AG04450 (cell line): ENCODE measurements around the gene TMEM258. TPM values are rescaled to one million over a fixed set of nuclear protein-coding genes. Genes with fewer than 3 reads are reported as not detected.
A peak's percentile ranks its signal among the peaks of the same experiment; 100 is the strongest.

Experiments
- CTCF ChIA-PET: fragments of 300-600, 350-600 bp; formaldehyde crosslinking; extraction: SDS; loops from one replicate; lab custom pipeline; 2022; ENCODE audit warnings: antibody characterized with exemption, inconsistent platforms; lab: Charles Lee
- POLR2A ChIA-PET: fragments of 350-600 bp; formaldehyde crosslinking; extraction: SDS; loops from one replicate; lab custom pipeline; 2021; ENCODE audit warnings: antibody characterized with exemption, inconsistent platforms; lab: Yijun Ruan, JAX
- DNase-seq: peaks from one replicate; pipeline ENCODE4 v3.0.0-alpha.2; 2011; ENCODE audit warnings: low read depth, low spot score
- H3K27ac ChIP-seq: one replicate; pipeline ENCODE4 v1.5.1; 2012; ENCODE audit warnings: low read depth, low read length, control low read depth
- H3K27me3 ChIP-seq: one replicate; pipeline ENCODE4 v1.6.0; 2012; ENCODE audit warnings: low read length; ENCODE audit not compliant: control insufficient read depth, insufficient read depth
- H3K4me3 ChIP-seq: 2 replicates; pipeline ENCODE4 v1.5.1; 2011; ENCODE audit warnings: mild to moderate bottlenecking, low read depth, low read length, control low read depth
- H3K9me3 ChIP-seq: 2 replicates; pipeline ENCODE4 v1.5.1; 2012; ENCODE audit warnings: low read length; ENCODE audit not compliant: control insufficient read depth, insufficient read depth
- polyA plus RNA-seq: library from polyadenylated mRNA; depleted of rRNA; stranded (reverse); fragments of >200 nt; gene quantifications from 2 replicates; pipeline ENCODE4 v1.2.3, GENCODE V29; 2011
- TF ChIP-seq, protein P1 (sequence below): IDR thresholded peaks from 2 replicates; pipeline ENCODE4 v1.5.1; 2011; ENCODE audit warnings: low read depth, low read length, control low read depth, inconsistent platforms

The TMEM258 gene
- polyA plus RNA-seq, 1 experiment: 300 TPM

DNA sequence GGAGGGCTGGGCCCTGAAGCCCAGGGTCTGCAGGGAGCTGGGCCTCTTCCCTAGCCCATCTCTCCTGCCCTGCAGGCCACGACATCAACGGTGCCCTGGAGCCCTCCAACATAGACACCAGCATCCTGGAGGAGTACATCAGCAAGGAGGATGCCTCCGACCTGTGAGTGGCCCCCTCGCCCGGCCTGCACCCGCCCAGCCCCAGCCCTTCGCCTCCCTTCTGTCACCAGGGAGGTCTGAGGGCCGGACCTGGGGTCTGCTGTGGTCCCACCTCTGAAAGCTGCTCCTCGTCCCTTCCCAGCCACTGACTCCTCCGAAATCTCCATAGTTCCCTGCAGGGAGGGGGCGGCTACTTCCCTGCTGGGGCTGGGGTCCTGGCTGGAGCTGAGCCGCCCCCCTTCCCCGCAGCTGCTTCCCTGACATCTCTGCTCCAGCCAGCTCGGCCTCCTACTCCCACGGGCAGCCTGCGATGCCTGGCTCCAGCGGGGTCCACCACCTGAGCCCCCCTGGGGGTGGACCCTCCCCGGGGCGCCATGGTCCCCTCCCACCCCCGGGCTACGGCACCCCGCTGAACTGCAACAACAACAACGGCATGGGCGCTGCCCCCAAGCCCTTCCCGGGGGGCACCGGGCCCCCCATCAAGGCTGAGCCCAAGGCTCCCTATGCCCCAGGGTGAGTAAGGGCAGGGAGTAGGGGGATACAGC, 26.7 kb downstream of the TMEM258 start:
- CTCF ChIA-PET: interaction anchor here (1.0 to 1.4 kb wide), 2 partner anchors 16 to 23 kb away, joined by 3 to 5 read pairs; no protein-coding TSS in a partner anchor

DNA sequence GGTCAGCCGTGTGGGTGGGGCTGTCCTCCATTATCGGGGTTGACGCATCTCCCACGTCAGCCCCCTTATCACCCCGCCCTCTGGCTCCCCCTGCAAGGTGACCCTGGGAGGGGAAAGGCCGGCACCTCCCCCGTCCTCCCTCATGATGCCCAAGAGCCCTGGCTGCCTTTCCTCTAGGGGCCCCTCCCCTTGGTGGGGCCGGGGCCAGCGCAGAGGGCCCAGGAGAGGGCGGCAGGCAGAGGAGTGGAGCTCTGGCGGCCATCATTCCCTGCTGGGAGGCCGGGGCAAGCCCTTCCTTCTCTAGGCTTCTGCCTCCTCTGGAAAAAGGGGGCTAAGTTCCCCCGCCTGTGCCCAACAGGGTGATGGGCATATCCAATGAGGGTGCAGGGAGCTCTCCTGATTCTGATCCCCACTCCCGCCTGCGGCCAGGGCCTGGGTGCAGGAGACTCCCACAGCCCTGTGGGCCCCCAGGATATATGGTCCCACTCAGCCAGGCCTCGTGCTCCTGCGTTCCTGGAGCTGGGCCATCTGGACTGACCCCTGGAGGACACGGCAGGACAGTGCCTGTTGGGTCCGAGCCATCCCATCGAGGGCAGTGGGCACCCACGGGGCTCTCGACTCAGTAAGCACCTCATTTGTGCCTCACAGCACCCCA, 27.7 kb downstream of the TMEM258 start:
- no peak overlapping the region for H3K27ac ChIP-seq
- H3K27me3 ChIP-seq: no peaks in the 10 kb centered on the region
- ChIA-PET CTCF (interaction anchor here (1.0 to 1.5 kb wide), 4 partner anchors 11 to 31 kb away, joined by 3 to 5 read pairs (median 4); no protein-coding TSS in a partner anchor), POLR2A (no interaction called here)
- TF ChIP-seq, protein P1, sequence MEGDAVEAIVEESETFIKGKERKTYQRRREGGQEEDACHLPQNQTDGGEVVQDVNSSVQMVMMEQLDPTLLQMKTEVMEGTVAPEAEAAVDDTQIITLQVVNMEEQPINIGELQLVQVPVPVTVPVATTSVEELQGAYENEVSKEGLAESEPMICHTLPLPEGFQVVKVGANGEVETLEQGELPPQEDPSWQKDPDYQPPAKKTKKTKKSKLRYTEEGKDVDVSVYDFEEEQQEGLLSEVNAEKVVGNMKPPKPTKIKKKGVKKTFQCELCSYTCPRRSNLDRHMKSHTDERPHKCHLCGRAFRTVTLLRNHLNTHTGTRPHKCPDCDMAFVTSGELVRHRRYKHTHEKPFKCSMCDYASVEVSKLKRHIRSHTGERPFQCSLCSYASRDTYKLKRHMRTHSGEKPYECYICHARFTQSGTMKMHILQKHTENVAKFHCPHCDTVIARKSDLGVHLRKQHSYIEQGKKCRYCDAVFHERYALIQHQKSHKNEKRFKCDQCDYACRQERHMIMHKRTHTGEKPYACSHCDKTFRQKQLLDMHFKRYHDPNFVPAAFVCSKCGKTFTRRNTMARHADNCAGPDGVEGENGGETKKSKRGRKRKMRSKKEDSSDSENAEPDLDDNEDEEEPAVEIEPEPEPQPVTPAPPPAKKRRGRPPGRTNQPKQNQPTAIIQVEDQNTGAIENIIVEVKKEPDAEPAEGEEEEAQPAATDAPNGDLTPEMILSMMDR: no peak
- H3K4me3 ChIP-seq: no peak overlapping the region
- no peak for DNase-seq
- no peaks in the 10 kb centered on the region; the same call in 1 of the 2 replicates for H3K9me3 ChIP-seq

More for the DNA sequence above, 26.7 kb downstream of the TMEM258 start:
- no peak for DNase-seq
- TF ChIP-seq, protein P1: no peak
- H3K9me3 ChIP-seq: no peaks in the 10 kb centered on the region; the same call in 1 of the 2 replicates
- no peak overlapping the region for H3K4me3 ChIP-seq
- H3K27ac ChIP-seq: peak overlapping the region; percentile 83
- H3K27me3 ChIP-seq: no peaks in the 10 kb centered on the region
- POLR2A ChIA-PET: interaction anchor here (0.7 kb wide), 1 partner anchor 34 kb away, joined by 3 read pairs; no protein-coding TSS in a partner anchor

DNA sequence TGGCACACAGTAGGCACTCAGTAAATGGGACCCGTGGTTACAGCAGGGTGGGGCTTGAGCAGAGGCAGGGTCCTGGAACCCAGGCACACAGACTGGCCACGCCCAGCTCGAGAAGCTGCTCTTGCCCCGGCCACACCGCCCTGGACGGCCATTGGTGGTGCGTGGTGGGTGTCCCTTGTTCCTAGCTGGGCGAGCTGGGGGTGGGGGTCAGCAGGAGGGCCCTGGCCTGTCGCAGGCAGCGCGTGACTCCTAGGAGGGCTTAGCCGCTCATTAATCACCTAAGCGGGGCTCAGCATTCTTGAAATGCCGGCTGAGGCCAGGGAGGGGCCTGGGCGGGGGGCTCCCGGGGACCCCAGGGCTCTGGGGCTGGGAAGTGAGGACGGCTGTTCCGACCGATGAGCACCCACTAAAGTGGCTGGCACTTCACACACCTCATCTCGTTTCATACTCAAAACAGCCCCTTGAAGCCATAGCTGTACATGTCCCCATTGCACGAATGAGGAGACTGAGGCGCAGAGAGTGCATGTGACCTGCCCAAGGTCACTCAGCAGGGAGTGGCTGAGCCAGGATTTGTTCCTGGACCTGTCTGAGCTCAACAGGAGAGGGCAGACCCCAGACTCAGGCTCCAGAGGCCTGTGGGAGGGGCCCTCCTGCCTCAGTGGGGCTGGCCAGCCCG, 28.3 kb downstream of the TMEM258 start:
- CTCF ChIA-PET: interaction anchor here (1.0 to 1.5 kb wide), 3 partner anchors 11 to 31 kb away, joined by 3 to 5 read pairs (median 4); no protein-coding TSS in a partner anchor
- POLR2A ChIA-PET: no interaction called here
- Histone ChIP-seq H3K27ac (no peak overlapping the region), H3K27me3 (no peaks in the 10 kb centered on the region), H3K4me3 (no peak overlapping the region), H3K9me3 (no peaks in the 10 kb centered on the region; the same call in 1 of the 2 replicates)
- no peak for DNase-seq
- TF ChIP-seq, protein P1: no peak

DNA sequence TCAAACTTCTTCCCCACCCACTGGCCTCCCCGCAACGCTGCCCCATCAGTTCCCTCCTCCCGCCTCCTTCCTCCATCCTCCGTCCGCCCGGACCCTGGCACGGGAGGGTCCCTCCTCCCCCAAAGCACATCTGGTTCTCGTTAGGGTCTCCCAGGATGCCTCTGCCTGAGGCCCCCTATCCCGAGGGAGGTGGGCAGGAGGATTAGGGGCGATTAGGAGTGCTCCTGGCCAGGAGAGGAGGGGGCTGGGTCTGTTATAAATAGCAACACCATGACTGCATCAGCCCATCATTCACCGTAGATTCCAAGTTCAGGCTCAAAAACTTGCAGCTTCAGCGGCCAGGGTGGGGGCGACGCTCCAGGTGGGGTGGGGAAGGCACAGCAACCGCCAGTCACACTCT, 29.6 kb downstream of the TMEM258 start:
- CTCF ChIA-PET: no interaction called here

More for the DNA sequence above, 29.6 kb downstream of the TMEM258 start:
- TF ChIP-seq, protein P1: no peak
- H3K4me3 ChIP-seq: no peak overlapping the region
- no peaks in the 10 kb centered on the region; the same call in 1 of the 2 replicates for H3K9me3 ChIP-seq
- DNase-seq: no peak
- POLR2A ChIA-PET: no interaction called here
- H3K27ac ChIP-seq: no peak overlapping the region
- H3K27me3 ChIP-seq: no peaks in the 10 kb centered on the region
